Measurements from ENCODE around the gene ALG6. TPM values are rescaled to one million over a fixed set of nuclear protein-coding genes. Genes with fewer than 3 reads are reported as not detected.
"Not testable (repeated sequence)": the region's sequence is repeated elsewhere in the genome, so short reads cannot be mapped to it uniquely, and the experiment has no call there.

Gene ALG6
- total RNA-seq, 2 experiments from 2014 or later, result 16.0 to 18.8 TPM

DNA sequence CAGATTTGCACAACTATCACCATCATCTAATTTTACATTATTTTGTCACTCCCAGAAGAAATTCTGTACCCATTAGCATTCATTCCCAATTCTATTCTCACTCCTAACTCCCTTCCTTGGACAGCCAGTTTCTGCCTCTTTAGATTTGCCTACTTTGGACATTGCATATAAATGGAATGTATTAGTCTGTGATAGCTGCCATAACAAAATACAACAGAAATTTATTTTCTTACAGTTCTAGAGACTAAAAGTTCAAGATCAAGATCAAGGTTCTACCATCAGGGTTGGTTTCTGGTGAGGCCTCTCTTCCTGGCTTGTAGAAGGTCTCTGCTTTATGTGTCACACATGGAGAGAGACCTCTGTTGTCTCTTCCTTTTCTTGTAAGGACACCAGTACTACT is 61.9 kb downstream of the ALG6 start:
- intact Hi-C loops (cut with micrococcal nuclease), result no loop called here

DNA sequence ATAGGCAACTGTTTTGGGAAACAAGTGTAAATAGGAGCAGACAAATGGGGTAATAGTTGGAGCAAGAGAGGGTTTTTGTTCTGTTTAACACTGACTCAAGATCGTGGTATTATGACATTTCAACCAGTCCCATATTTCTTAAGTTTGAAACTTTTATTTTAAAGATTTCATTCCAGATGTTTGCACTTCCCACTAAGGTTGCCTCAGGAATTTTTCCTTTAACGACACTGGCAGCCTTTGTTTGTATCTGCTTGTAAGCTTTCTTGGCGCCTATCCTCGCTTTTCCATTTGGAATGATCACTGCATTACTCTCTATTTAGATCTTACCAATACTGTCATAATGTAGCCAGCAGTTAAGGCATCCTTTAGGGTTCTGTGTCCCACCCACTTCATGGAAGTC is 67.7 kb downstream of the ALG6 start:
- peaks cover 24% of the 10 kb centered on the region for H3K36me3 Mint-ChIP-seq
- H3K27me3 Mint-ChIP-seq, result no peaks in the 10 kb centered on the region
- no peak for DNase-seq
- no peak overlapping the region for H3K4me3 Mint-ChIP-seq
- ChIA-PET CTCF (no interaction called here), POLR2A (no interaction called here)
- intact Hi-C loops (cut with micrococcal nuclease), result loop anchor here (10.0 kb wide), 1 partner anchor 590 kb away; no protein-coding TSS in a partner anchor
- H3K4me1 Mint-ChIP-seq (ENCODE audit: low read depth), result no peaks in the 10 kb centered on the region
- peaks cover 7% of the 10 kb centered on the region for H3K9me3 Mint-ChIP-seq
- H3K27ac Mint-ChIP-seq, result no peak overlapping the region

More for the DNA sequence above, 61.9 kb downstream of the ALG6 start:
- ChIA-PET CTCF (no interaction called here), POLR2A (no interaction called here)
- H3K27me3 Mint-ChIP-seq, result no peaks in the 10 kb centered on the region
- no peak overlapping the region for H3K27ac Mint-ChIP-seq
- H3K9me3 Mint-ChIP-seq, result peaks cover 13% of the 10 kb centered on the region
- H3K4me3 Mint-ChIP-seq, result no peak overlapping the region
- no peak for DNase-seq
- H3K4me1 Mint-ChIP-seq (ENCODE audit: low read depth), result no peaks in the 10 kb centered on the region
- H3K36me3 Mint-ChIP-seq, result peaks cover 36% of the 10 kb centered on the region

DNA sequence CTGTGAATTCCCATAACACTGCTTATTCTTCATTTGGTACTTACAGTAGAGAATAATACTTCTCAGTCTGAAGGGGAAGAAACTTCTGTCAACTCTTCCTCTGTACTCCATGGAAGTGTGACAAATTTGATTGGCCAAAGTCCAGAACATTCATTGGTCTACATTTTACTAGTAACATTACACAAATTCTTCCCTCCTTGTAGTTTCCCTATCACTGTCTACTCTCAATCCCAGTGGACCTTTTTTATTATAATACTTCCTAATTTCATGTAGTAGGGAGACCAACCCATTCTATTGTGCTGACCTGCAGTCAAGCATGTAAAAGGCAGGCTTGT is 74.7 kb downstream of the ALG6 start:
- intact Hi-C loops (cut with micrococcal nuclease), result no loop called here
- no peak for DNase-seq
- Mint-ChIP-seq H3K27ac (no peak overlapping the region), H3K27me3 (no peaks in the 10 kb centered on the region), H3K36me3 (no peaks in the 10 kb centered on the region), H3K4me1 (ENCODE audit: low read depth) (no peaks in the 10 kb centered on the region), H3K4me3 (no peak overlapping the region), H3K9me3 (no peaks in the 10 kb centered on the region)
- ChIA-PET POLR2A (no interaction called here), CTCF (interaction anchor here (1.0 to 1.9 kb wide), 2 partner anchors 8 to 601 kb away, joined by 3 to 7 read pairs; no protein-coding TSS in a partner anchor)

DNA sequence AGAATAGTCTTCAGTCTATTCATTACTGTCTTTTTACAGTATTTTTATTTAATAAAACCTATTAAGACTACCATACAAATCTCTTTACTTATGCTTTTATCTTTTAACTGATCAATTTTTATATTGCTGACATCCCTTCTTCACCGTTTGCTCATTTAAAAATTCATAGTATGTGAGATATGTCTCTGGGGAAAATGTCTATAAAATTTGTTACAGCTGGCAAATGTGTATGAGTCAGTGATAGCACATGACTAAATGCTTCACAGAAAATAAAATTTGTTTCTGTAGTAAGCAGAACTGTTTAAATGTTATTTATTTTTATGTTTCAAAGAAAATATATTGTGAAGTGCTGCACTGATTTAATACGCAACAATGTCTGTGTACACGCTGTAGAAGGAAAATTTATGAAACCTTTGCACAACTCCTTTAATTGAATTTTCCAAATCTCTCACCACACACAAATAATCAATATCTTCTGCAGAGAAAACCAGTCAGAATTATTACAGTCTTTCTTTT is 81.4 kb downstream of the ALG6 start:
- Mint-ChIP-seq H3K9me3 (no peaks in the 10 kb centered on the region), H3K4me3 (no peak overlapping the region), H3K4me1 (ENCODE audit: low read depth) (no peaks in the 10 kb centered on the region), H3K36me3 (peaks cover 2% of the 10 kb centered on the region), H3K27ac (no peak overlapping the region), H3K27me3 (no peaks in the 10 kb centered on the region)
- no peak for DNase-seq
- ChIA-PET POLR2A (no interaction called here), CTCF (no interaction called here)
- intact Hi-C loops (cut with micrococcal nuclease), result no loop called here

DNA sequence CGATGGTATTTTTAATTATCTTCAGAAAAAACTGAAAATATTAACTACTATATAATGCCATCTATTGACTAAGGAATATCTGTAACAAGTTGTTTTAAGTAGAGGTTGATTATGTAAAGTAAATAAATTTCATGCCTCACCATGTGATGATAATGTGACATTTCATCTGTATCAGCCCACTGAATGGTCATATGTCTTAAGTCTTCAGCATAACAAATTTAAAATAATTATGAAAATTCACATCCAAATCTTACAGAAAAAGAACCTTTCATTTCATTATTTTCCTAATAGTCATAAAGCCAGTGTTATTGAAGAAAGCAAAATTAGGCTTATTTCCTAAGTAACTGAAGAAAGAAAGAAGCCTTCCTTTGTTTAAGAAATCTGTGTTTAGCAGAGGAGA is 83.0 kb downstream of the ALG6 start:
- H3K4me3 Mint-ChIP-seq, result no peak overlapping the region
- CTCF ChIA-PET, result interaction anchor here (0.8 kb wide), 1 partner anchor 9 kb away, joined by 3 read pairs; no protein-coding TSS in a partner anchor
- no peak overlapping the region for H3K27ac Mint-ChIP-seq
- H3K36me3 Mint-ChIP-seq, result peaks cover 2% of the 10 kb centered on the region
- intact Hi-C loops (cut with micrococcal nuclease), result no loop called here
- no peak for DNase-seq
- POLR2A ChIA-PET, result no interaction called here
- H3K27me3 Mint-ChIP-seq, result no peaks in the 10 kb centered on the region
- no peaks in the 10 kb centered on the region for H3K9me3 Mint-ChIP-seq
- no peaks in the 10 kb centered on the region for H3K4me1 Mint-ChIP-seq (ENCODE audit: low read depth)

DNA sequence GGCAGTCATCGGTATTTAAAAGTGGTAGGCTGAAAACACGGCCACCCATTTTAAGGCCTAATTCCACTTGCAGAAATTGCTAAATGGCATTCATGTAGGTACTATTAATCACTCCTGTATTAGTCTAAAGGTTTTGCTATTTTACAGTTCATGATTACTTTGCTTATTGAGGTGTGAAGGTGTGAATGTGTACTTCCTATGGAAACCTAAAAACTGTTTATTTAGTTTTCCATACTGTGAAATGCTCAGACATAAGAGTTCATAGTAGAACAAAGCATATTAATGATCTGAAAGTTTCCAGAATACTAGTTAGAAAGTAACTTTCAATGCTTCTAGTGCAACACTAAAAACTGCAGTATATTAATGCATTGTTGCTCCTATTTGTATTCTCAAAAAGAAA is 85.8 kb downstream of the ALG6 start:
- Mint-ChIP-seq H3K27ac (no peak overlapping the region), H3K4me3 (no peak overlapping the region), H3K9me3 (no peaks in the 10 kb centered on the region), H3K4me1 (ENCODE audit: low read depth) (no peaks in the 10 kb centered on the region), H3K36me3 (peaks cover 12% of the 10 kb centered on the region), H3K27me3 (no peaks in the 10 kb centered on the region)
- no peak for DNase-seq
- ChIA-PET POLR2A (no interaction called here), CTCF (no interaction called here)
- intact Hi-C loops (cut with micrococcal nuclease), result no loop called here

DNA sequence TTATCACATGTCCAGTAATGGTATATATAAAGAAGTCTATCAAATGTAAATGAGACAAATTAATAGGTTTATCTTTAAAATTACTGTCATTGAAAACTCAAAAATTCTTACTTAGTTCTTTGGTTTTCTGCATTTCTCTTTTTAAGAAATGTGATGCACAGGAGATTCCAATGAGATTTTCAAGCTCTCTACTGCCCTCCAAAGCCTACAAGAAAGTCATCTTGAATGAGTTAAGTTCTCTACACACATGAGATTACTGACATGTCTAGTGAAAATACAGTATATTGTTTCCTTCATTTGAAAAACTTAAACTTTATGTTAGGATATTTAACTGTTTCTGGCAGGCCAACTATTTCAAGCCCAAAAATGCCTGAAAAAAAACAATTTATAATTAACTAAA is 86.8 kb downstream of the ALG6 start:
- Mint-ChIP-seq H3K27ac (no peak overlapping the region), H3K36me3 (peaks cover 17% of the 10 kb centered on the region), H3K27me3 (no peaks in the 10 kb centered on the region), H3K4me3 (no peak overlapping the region), H3K9me3 (no peaks in the 10 kb centered on the region), H3K4me1 (ENCODE audit: low read depth) (no peaks in the 10 kb centered on the region)
- CTCF ChIA-PET, result no interaction called here
- intact Hi-C loops (cut with micrococcal nuclease), result no loop called here
- POLR2A ChIA-PET, result no interaction called here
- DNase-seq, result no peak

DNA sequence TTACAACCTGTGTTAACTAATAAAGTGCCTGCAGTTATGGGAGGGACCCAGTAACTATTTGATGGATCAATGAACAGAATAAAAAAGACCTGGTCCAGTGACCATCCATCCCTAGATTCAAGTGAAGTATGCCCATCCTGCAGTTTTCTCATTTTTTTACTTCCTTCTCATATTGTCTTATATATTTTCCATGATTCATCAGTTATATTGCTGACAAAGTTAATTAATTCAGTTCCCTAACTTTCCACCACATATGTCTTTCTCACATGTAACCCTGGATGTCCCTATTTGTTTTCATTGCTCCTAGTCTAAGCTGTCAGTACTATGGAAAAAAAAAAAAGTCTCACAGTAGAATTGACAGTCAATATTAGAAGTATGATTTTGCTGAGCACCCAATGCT is 91.3 kb downstream of the ALG6 start:
- intact Hi-C loops (cut with micrococcal nuclease), result no loop called here
- CTCF ChIA-PET, result no interaction called here
- Mint-ChIP-seq H3K36me3 (peaks cover 40% of the 10 kb centered on the region), H3K4me3 (no peak overlapping the region), H3K27me3 (no peaks in the 10 kb centered on the region), H3K9me3 (peaks cover 17% of the 10 kb centered on the region), H3K4me1 (ENCODE audit: low read depth) (peaks cover 3% of the 10 kb centered on the region), H3K27ac (no peak overlapping the region)
- DNase-seq, result no peak
- POLR2A ChIA-PET, result no interaction called here

DNA sequence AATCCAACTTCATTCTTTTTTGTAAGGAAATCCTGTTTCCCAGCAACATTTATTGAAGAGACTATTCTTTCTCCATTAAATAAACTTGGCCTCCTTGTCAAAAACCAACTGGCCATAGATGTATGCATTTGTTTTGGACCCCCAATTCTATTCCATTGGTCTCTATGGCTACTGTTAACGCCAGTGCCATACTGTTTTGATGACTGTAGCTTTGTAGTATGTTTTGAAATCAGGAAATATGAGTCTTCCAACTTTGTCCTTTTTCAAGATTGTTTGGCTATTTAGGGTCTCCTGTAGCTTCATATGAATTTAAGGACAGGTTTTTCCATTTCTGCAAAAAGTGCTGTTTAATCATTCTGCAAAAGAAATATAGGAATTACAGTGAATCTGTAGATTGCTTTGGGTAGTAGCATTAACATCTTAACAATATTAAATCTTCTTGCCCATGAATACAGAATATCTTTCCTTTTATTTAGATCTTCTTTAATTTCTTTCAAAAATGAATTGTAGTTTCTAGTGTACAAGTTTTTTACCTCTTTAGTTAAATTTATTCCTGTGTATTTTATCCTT is 94.3 kb downstream of the ALG6 start:
- Mint-ChIP-seq H3K4me3 (no peak overlapping the region), H3K9me3 (peaks cover 17% of the 10 kb centered on the region), H3K27me3 (no peaks in the 10 kb centered on the region), H3K36me3 (peaks cover 43% of the 10 kb centered on the region), H3K27ac (no peak overlapping the region), H3K4me1 (ENCODE audit: low read depth) (peaks cover 3% of the 10 kb centered on the region)
- intact Hi-C loops (cut with micrococcal nuclease), result no loop called here
- POLR2A ChIA-PET, result no interaction called here
- DNase-seq, result no peak
- CTCF ChIA-PET, result no interaction called here

DNA sequence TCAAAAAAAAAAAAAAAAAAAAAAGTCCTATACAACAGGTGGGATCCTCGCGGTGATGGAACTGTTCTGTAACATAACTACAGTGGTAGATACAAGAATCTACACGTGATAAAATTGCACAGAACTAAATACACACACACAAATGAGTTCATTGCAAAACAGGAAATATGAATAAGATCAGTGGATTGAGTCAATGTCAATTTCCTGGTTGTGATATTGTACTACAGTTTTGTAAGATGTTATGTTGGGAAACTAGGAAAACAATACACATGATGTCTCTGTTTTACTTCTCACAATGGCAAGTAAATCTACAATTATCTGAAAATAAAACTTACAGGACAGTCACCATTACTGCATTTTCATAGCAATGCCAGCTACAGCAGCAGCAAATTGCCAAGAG is 95.8 kb downstream of the ALG6 start:
- no peaks in the 10 kb centered on the region for H3K27me3 Mint-ChIP-seq
- no peak overlapping the region for H3K4me3 Mint-ChIP-seq
- no peak for DNase-seq
- POLR2A ChIA-PET, result no interaction called here
- no peak overlapping the region for H3K27ac Mint-ChIP-seq
- intact Hi-C loops (cut with micrococcal nuclease), result no loop called here
- H3K36me3 Mint-ChIP-seq, result peaks cover 35% of the 10 kb centered on the region
- peaks cover 3% of the 10 kb centered on the region for H3K4me1 Mint-ChIP-seq (ENCODE audit: low read depth)
- CTCF ChIA-PET, result no interaction called here
- H3K9me3 Mint-ChIP-seq, result peaks cover 17% of the 10 kb centered on the region

DNA sequence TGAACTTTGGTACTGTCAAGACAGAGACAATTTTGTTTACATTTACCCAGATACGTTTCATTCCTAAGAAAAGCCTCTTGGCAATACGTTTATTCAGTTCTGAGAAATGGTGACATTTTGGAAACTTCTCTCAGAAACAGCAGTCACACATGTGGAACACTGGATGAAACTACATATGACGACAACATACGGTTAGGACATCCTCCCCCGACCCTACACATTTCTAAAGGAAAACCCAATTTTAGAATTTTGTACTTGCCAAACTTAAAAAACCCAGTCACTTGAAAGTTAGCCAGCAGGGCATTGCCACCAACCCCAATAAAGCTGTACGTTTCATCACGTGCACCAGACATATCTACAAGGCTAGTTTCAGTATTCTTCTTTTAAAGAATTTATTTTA is 98.8 kb downstream of the ALG6 start:
- no peak for DNase-seq
- no peak overlapping the region for H3K4me3 Mint-ChIP-seq
- ChIA-PET CTCF (no interaction called here), POLR2A (no interaction called here)
- H3K9me3 Mint-ChIP-seq, result peaks cover 24% of the 10 kb centered on the region
- H3K4me1 Mint-ChIP-seq (ENCODE audit: low read depth), result peaks cover 3% of the 10 kb centered on the region
- intact Hi-C loops (cut with micrococcal nuclease), result no loop called here
- no peaks in the 10 kb centered on the region for H3K27me3 Mint-ChIP-seq
- peaks cover 33% of the 10 kb centered on the region for H3K36me3 Mint-ChIP-seq
- no peak overlapping the region for H3K27ac Mint-ChIP-seq

DNA sequence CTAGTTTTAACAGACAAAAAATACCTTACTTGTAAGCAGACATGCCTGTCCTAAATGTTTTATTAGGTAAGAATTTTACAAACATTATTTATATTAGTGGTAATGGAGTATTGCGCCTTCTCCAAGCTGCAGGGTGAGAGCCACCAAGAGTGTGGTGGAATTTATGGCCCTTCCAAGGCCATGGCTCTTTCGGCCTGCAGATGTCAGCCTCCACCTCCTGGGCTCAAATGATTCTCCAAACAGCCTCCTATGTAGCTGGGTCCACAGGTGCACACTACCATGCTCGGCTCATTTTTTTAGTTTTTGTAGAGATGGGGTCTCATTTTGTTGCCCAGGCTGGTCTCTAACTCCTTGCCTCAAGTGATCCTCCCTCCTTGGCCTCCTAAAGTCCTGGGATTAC is 99.3 kb downstream of the ALG6 start:
- ChIA-PET POLR2A (no interaction called here), CTCF (no interaction called here)
- peaks cover 3% of the 10 kb centered on the region for H3K4me1 Mint-ChIP-seq (ENCODE audit: low read depth)
- intact Hi-C loops (cut with micrococcal nuclease), result no loop called here
- no peaks in the 10 kb centered on the region for H3K27me3 Mint-ChIP-seq
- H3K27ac Mint-ChIP-seq, result no peak overlapping the region
- DNase-seq, result no peak
- peaks cover 29% of the 10 kb centered on the region for H3K36me3 Mint-ChIP-seq
- peaks cover 23% of the 10 kb centered on the region for H3K9me3 Mint-ChIP-seq
- H3K4me3 Mint-ChIP-seq, result no peak overlapping the region

DNA sequence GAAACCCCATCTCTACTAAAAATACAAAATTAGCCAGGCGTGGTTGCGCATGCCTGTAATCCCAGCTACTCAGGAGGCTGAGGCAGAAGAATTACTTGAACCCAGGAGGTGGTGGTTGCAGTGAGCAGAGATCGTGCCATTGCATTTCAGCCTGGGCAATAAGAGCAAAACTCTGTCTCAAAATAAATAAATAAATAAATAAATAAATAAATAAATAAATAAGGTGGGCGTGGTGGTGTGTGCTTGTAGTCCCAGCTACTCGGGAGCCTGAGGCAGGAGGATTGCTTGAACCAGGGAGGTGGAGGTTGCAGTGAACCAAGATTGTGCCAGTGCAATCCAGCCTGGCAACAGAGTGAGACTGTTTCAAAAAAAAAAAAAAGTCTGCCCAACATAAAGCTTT is 101.3 kb downstream of the ALG6 start:
- H3K4me3 Mint-ChIP-seq; CTCF ChIA-PET; H3K27me3 Mint-ChIP-seq; intact Hi-C loops (cut with micrococcal nuclease); H3K4me1 Mint-ChIP-seq (ENCODE audit: low read depth); DNase-seq; POLR2A ChIA-PET; H3K9me3 Mint-ChIP-seq; H3K27ac Mint-ChIP-seq: not testable (repeated sequence)
- peaks cover 18% of the 10 kb centered on the region for H3K36me3 Mint-ChIP-seq

Data from activated CD4-positive, alpha-beta memory T cell treated with anti-CD3 and anti-CD28 coated beads for 36 hours (primary cell).